Osteocyte (in vitro differentiated cells): Measurements from ENCODE around the gene LRP1B. TPM values are rescaled to one million over a fixed set of nuclear protein-coding genes. Genes with fewer than 3 reads are reported as not detected.

Experiments used
- DNase-seq: peaks from one replicate; pipeline ENCODE4 v3.0.0; 2021; ENCODE audit warnings: mixed read lengths; ENCODE audit not compliant: unreplicated experiment; ENCODE audit errors: extremely low spot score
- H3K27ac Mint-ChIP-seq: one replicate; pipeline ENCODE4 v1.8.0; 2021; ENCODE audit warnings: mild to moderate bottlenecking, mixed read lengths; ENCODE audit not compliant: unreplicated experiment
- H3K27me3 Mint-ChIP-seq: one replicate; pipeline ENCODE4 v1.8.0; 2021; ENCODE audit warnings: mixed read lengths; ENCODE audit not compliant: unreplicated experiment
- H3K36me3 Mint-ChIP-seq: one replicate; pipeline ENCODE4 v1.8.0; 2021; ENCODE audit warnings: mixed read lengths; ENCODE audit not compliant: unreplicated experiment
- H3K4me1 Mint-ChIP-seq: one replicate; pipeline ENCODE4 v1.8.0; 2021; ENCODE audit warnings: mixed read lengths; ENCODE audit not compliant: unreplicated experiment
- H3K4me3 Mint-ChIP-seq: one replicate; pipeline ENCODE4 v1.8.0; 2021; ENCODE audit warnings: mild to moderate bottlenecking, moderate library complexity, mixed read lengths; ENCODE audit not compliant: unreplicated experiment
- H3K9me3 Mint-ChIP-seq: one replicate; pipeline ENCODE4 v1.8.0; 2021; ENCODE audit warnings: mixed read lengths; ENCODE audit not compliant: unreplicated experiment
- total RNA-seq: library from RNA; stranded (reverse); gene quantifications from 2 replicates; pipeline ENCODE4 v1.2.1, GENCODE V29; 2021
- TF ChIP-seq, protein P1 (sequence below): fragments of 200-600 bp; sonication (generic); IDR thresholded peaks from 2 replicates; pipeline ENCODE4 v1.5.0; 2021; ENCODE audit warnings: antibody characterized with exemption, mild to moderate bottlenecking, moderate library complexity

The LRP1B gene
- total RNA-seq, 1 donor from 2014 or later: 3.6 TPM

DNA sequence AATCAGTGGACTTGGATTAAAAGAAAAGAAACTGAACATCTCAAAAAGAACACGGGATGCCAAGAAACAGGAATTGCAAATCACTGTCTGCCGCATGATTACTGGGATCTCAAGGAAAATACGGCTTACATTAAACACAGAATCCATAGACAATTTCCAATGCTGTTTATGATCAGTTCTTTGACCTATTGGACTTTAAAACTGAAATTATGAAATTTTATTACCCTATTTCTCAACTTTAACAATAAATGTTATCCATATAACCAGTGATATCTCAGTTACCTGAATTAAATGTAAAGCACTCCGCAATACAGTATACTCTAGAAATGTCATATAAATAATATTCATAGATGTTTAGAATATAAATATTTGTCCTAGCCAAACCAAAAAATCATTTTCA lies 1793.8 kb downstream of the LRP1B start:
- H3K4me3 Mint-ChIP-seq: no peak overlapping the region
- no peak overlapping the region for H3K27ac Mint-ChIP-seq
- no peak for DNase-seq
- peaks cover 4% of the 10 kb centered on the region for H3K4me1 Mint-ChIP-seq
- peaks cover 4% of the 10 kb centered on the region for H3K27me3 Mint-ChIP-seq
- TF ChIP-seq, protein P1, sequence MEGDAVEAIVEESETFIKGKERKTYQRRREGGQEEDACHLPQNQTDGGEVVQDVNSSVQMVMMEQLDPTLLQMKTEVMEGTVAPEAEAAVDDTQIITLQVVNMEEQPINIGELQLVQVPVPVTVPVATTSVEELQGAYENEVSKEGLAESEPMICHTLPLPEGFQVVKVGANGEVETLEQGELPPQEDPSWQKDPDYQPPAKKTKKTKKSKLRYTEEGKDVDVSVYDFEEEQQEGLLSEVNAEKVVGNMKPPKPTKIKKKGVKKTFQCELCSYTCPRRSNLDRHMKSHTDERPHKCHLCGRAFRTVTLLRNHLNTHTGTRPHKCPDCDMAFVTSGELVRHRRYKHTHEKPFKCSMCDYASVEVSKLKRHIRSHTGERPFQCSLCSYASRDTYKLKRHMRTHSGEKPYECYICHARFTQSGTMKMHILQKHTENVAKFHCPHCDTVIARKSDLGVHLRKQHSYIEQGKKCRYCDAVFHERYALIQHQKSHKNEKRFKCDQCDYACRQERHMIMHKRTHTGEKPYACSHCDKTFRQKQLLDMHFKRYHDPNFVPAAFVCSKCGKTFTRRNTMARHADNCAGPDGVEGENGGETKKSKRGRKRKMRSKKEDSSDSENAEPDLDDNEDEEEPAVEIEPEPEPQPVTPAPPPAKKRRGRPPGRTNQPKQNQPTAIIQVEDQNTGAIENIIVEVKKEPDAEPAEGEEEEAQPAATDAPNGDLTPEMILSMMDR: no peak
- no peaks in the 10 kb centered on the region for H3K9me3 Mint-ChIP-seq
- H3K36me3 Mint-ChIP-seq: no peaks in the 10 kb centered on the region

DNA sequence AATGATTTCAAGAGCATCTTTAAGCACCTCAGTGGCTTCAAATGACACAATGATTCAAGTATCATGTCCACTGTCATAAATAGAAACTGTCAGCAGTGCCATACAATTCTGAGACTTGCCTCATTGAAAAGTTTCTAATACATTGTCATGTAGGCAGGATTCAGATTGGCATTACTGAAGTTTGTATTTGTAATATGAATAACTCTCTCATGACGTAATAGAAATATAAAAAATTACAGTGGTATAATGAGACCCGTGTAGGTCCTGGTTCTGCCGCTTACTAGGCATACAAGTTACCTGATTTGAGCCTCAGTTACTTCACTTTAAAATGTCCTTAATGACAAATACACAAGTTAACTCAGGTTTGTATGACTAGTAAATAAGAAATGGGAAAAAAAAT lies 1814.5 kb downstream of the LRP1B start:
- Mint-ChIP-seq H3K4me1 (no peaks in the 10 kb centered on the region), H3K27ac (no peak overlapping the region), H3K4me3 (no peak overlapping the region), H3K36me3 (no peaks in the 10 kb centered on the region), H3K27me3 (no peaks in the 10 kb centered on the region), H3K9me3 (no peaks in the 10 kb centered on the region)
- TF ChIP-seq, protein P1: no peak
- no peak for DNase-seq

DNA sequence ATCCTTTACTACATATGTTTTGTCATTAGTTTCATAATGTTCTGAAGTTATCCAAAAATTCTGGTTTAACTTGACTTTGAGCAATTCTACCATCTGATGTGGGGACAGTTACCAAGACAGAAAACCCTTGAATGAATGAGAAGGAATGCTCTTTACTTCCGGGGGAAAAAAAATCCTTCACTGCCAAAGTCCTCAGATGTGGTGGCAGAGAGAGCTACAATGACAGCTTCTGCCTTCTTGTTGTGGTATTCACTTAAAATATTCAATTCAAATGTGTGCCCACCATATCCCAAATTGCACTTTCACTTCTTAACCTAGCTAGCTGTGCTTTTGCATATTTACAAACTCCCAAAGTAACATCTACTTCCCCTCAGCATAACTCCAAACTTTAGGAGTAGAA lies 1818.9 kb downstream of the LRP1B start:
- H3K27me3 Mint-ChIP-seq: no peaks in the 10 kb centered on the region
- no peak overlapping the region for H3K27ac Mint-ChIP-seq
- no peaks in the 10 kb centered on the region for H3K36me3 Mint-ChIP-seq
- no peaks in the 10 kb centered on the region for H3K9me3 Mint-ChIP-seq
- H3K4me1 Mint-ChIP-seq: peaks cover 5% of the 10 kb centered on the region
- no peak for DNase-seq
- TF ChIP-seq, protein P1: no peak
- H3K4me3 Mint-ChIP-seq: no peak overlapping the region

DNA sequence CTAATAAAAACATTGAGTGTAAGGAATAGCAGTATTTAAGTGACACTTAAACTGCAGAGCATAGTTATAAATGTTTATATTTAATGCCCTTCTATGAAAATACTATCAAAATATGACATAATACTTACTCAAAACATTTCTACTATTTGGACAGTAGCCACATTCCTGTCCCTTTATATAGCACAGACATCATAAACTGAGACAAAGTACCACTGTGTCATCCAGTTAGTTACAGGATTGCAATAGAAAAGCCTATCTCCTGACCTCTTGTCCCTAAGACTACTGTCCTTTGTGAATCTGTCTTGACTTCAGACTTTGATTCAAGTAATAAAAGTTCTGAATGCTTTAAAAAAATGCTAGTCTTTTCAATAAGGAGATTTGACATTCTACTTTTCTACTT lies 1822.1 kb downstream of the LRP1B start:
- no peak for DNase-seq
- Mint-ChIP-seq H3K4me3 (no peak overlapping the region), H3K4me1 (peaks cover 5% of the 10 kb centered on the region), H3K27me3 (peaks cover 3% of the 10 kb centered on the region), H3K27ac (no peak overlapping the region), H3K36me3 (no peaks in the 10 kb centered on the region), H3K9me3 (peaks cover 12% of the 10 kb centered on the region)
- TF ChIP-seq, protein P1: no peak

DNA sequence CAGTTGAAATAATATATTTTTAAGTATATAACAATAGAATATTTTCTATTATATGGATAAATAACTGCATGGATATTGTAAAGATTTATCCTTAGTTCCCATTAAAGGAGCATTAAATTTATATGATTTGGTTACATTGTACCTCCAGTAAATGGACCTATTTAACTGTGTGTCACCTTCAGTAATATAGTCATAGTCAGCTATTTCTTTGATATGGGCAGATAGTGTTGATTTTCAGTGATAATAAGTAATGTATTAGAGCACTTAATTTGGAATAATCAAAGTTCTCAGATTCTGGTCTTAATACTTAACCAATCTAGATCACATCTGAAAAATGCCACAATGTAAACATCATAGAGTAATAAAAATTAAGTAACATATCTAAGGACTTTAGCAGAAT lies 1823.3 kb downstream of the LRP1B start:
- no peak overlapping the region for H3K27ac Mint-ChIP-seq

More for the DNA sequence above, 1823.3 kb downstream of the LRP1B start:
- no peaks in the 10 kb centered on the region for H3K36me3 Mint-ChIP-seq
- H3K27me3 Mint-ChIP-seq: peaks cover 3% of the 10 kb centered on the region
- peaks cover 12% of the 10 kb centered on the region for H3K9me3 Mint-ChIP-seq
- no peak for DNase-seq
- TF ChIP-seq, protein P1: no peak
- peaks cover 5% of the 10 kb centered on the region for H3K4me1 Mint-ChIP-seq
- no peak overlapping the region for H3K4me3 Mint-ChIP-seq
